PC-3 (cell line): ENCODE measurements around the gene KRI1. TPM values are rescaled to one million over a fixed set of nuclear protein-coding genes. Genes with fewer than 3 reads are reported as not detected.

Experiments
- ATAC-seq: fragments of 200-7000 bp; cut with Tn5 transposase; 2 replicates; pipeline ENCODE4 v1.9.1; 2020; ENCODE audit warnings: mild to moderate bottlenecking, moderate library complexity
- BruUV-seq: library from RNA; stranded (reverse); fragments of 400-500 nt; replicated peaks from 2 replicates; lab custom pipeline; 2021; lab: Mats Ljungman, UMichigan
- CTCF ChIA-PET: fragments of 300-600 bp; sonication (Branson Sonifier 250); formaldehyde crosslinking; loops from one replicate; lab custom pipeline; 2022; ENCODE audit warnings: antibody characterized with exemption; lab: Charles Lee
- POLR2A ChIA-PET: fragments of 300-600 bp; sonication (Branson Sonifier 250); formaldehyde crosslinking; loops from one replicate; lab custom pipeline; 2022; ENCODE audit warnings: antibody characterized with exemption; ENCODE audit not compliant: unreplicated experiment; lab: Charles Lee
- DNase-seq: peaks from one replicate; pipeline ENCODE4 v3.0.0-alpha.2; 2015
- H2AFZ ChIP-seq: fragments of 300-600 bp; sonication (generic); 2 replicates; pipeline ENCODE4 v1.6.0; 2016; ENCODE audit warnings: antibody characterized with exemption, low read length
- H3F3A ChIP-seq: fragments of 300-600 bp; sonication (generic); one replicate; pipeline ENCODE4 v1.6.0; 2017; ENCODE audit warnings: antibody characterized with exemption, low read length, control low read depth, mild to moderate bottlenecking; ENCODE audit not compliant: unreplicated experiment
- H3K27ac ChIP-seq: fragments of 300-600 bp; sonication (generic); 2 replicates; pipeline ENCODE4 v1.5.1; 2016; ENCODE audit warnings: mild to moderate bottlenecking, low read length
- H3K27me3 ChIP-seq: fragments of 300-600 bp; sonication (generic); 2 replicates; pipeline ENCODE4 v1.6.1; 2016; ENCODE audit warnings: low read length, mixed read lengths
- H3K36me3 ChIP-seq: fragments of 300-600 bp; sonication (generic); 2 replicates; pipeline ENCODE4 v1.6.1; 2016; ENCODE audit warnings: low read depth, mixed run types, low read length, mixed read lengths
- H3K4me1 ChIP-seq: fragments of 300-600 bp; sonication (generic); 2 replicates; pipeline ENCODE4 v1.5.1; 2016; ENCODE audit warnings: low read length; ENCODE audit not compliant: insufficient read depth
- H3K4me2 ChIP-seq: fragments of 300-600 bp; sonication (generic); 2 replicates; pipeline ENCODE4 v1.6.0; 2016; ENCODE audit warnings: low read length
- H3K4me3 ChIP-seq: fragments of 300-600 bp; sonication (generic); 2 replicates; pipeline ENCODE4 v1.5.1; 2016; ENCODE audit warnings: mild to moderate bottlenecking, low read length, mixed read lengths
- H3K79me2 ChIP-seq: fragments of 300-600 bp; sonication (generic); 2 replicates; pipeline ENCODE4 v1.6.1; 2017; ENCODE audit warnings: low read length, mixed read lengths
- H3K9ac ChIP-seq: fragments of 300-600 bp; sonication (generic); 2 replicates; pipeline ENCODE4 v1.6.0; 2016; ENCODE audit warnings: mild to moderate bottlenecking, low read length
- H3K9me2 ChIP-seq: fragments of 300-600 bp; sonication (generic); replicated peaks from 2 replicates; pipeline ENCODE4 v1.6.1; 2016; ENCODE audit warnings: mixed run types, low read length, mixed read lengths
- H3K9me3 ChIP-seq: fragments of 300-600 bp; sonication (generic); 2 replicates; pipeline ENCODE4 v1.6.1; 2016; ENCODE audit warnings: low read length, mixed read lengths
- H4K20me1 ChIP-seq: fragments of 300-600 bp; sonication (generic); 2 replicates; pipeline ENCODE4 v1.6.1; 2016; ENCODE audit warnings: low read length, mixed read lengths
- CTCF ChIP-seq: fragments of 300-600 bp; sonication (generic); conservative IDR thresholded peaks from 2 replicates; pipeline ENCODE4 v1.5.1; 2017; ENCODE audit warnings: antibody characterized with exemption, low read depth, mild to moderate bottlenecking, low read length
- EZH2 ChIP-seq: fragments of 300-600 bp; sonication (generic); IDR thresholded peaks from one replicate; pipeline ENCODE4 v1.6.1; 2017; ENCODE audit warnings: antibody characterized with exemption, mild to moderate bottlenecking, low read length; ENCODE audit not compliant: unreplicated experiment
- EZH2phosphoT487 ChIP-seq: fragments of 300-600 bp; sonication (generic); IDR thresholded peaks from 2 replicates; pipeline ENCODE4 v1.6.1; 2018; ENCODE audit warnings: mild to moderate bottlenecking, antibody characterized with exemption, low read length, borderline replicate concordance
- intact Hi-C: fragments of 100-400 bp; cut with micrococcal nuclease; formaldehyde crosslinking; loops from 2 replicates; pipeline ENCODE4 v1.9.0; 2023
- total RNA-seq: library from RNA; depleted of rRNA; stranded (reverse); fragments of >200 nt; gene quantifications from 2 replicates; pipeline ENCODE4 v1.2.3, GENCODE V29; 2014

The KRI1 gene
- total RNA-seq, 1 experiment from 2014 or later, result 72.6 TPM

DNA sequence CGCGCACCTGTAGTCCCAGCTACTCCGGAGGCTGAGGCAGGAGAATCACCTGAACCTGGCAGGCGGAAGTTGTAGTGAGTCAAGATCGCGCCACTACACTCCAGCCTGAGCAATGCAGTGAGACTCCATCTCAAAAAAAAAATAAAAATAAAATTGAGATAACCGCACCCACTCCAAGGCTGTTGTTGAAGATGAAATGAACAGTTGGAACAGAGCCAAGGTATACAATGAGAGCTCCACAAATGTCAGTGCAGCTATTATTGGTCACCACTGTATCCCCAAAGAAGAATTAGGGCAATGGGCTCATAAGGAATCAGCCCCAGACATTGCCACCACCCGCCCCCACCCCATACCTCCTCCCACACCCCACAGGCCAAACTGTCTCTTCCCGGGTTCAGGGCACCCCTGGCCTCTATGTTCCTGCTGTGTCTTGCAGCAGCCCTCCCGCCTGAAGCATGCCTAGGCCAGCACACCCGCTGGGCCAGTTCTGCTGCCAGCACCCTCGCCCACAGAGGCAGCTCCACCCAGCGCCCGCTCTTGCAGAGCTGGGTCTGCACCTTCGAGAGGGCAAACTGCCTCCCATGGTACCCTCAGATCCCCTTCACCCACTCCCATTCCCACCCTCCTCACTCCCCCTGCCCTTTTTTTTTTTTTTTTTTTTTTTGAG lies 45.0 kb downstream of the KRI1 start:
- BruUV-seq, result no TSS peak
- TF ChIP-seq EZH2phosphoT487, result no peak
- no peak for TF ChIP-seq CTCF
- no peak for TF ChIP-seq EZH2
- ATAC-seq, result no peak; the same call in 1 of the 2 replicates
- H4K20me1 ChIP-seq, result no peaks in the 10 kb centered on the region
- H3K9me2 ChIP-seq, result no peaks in the 10 kb centered on the region
- POLR2A ChIA-PET, result no interaction called here
- no peak overlapping the region for H3K27ac ChIP-seq
- DNase-seq, result peak; percentile 57
- CTCF ChIA-PET, result no interaction called here
- intact Hi-C loops, result no loop called here
- H2AFZ ChIP-seq, result no peak overlapping the region
- H3K9ac ChIP-seq, result no peak overlapping the region
- no peaks in the 10 kb centered on the region for H3K9me3 ChIP-seq
- peaks cover 13% of the 10 kb centered on the region; the same call in 1 of the 2 replicates for H3K4me1 ChIP-seq
- H3K79me2 ChIP-seq, result no peaks in the 10 kb centered on the region
- no peak overlapping the region for H3K4me2 ChIP-seq
- no peaks in the 10 kb centered on the region for H3K36me3 ChIP-seq
- no peaks in the 10 kb centered on the region for H3K27me3 ChIP-seq
- H3F3A ChIP-seq, result no peaks in the 10 kb centered on the region
- H3K4me3 ChIP-seq, result no peak overlapping the region

DNA sequence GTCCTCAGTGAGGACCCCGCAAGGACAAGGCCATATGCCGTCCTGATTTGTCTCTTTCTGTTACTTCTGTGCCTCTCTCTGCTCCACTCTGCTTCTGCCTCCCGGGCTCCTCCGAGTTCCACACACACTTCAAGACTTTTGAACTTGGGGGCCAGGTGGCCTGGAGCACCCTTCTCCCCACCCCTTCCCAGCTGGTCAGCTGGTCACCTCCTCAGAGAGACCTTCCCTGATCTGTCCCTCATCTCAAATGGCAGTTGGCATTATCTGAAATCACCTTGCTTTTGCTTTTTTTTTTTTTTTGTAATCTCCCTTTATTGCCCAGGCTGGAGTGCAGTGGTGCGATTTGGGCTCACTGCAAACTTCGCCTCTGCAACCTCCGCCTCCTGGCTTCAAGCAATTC lies 46.4 kb downstream of the KRI1 start:
- no TSS peak for BruUV-seq
- H4K20me1 ChIP-seq, result no peaks in the 10 kb centered on the region
- TF ChIP-seq EZH2 (no peak), CTCF (no peak), EZH2phosphoT487 (no peak)
- intact Hi-C loops, result no loop called here
- H3K36me3 ChIP-seq, result no peaks in the 10 kb centered on the region
- H3F3A ChIP-seq, result no peaks in the 10 kb centered on the region
- DNase-seq (no peak), ATAC-seq (no peak)
- H3K9ac ChIP-seq, result no peak overlapping the region
- H3K4me2 ChIP-seq, result no peak overlapping the region
- H3K27me3 ChIP-seq, result no peaks in the 10 kb centered on the region
- H3K9me3 ChIP-seq, result no peaks in the 10 kb centered on the region
- H3K4me3 ChIP-seq, result no peak overlapping the region
- POLR2A ChIA-PET, result no interaction called here
- no peaks in the 10 kb centered on the region for H3K79me2 ChIP-seq
- no peak overlapping the region for H3K27ac ChIP-seq
- CTCF ChIA-PET, result no interaction called here
- H2AFZ ChIP-seq, result no peak overlapping the region
- peaks cover 13% of the 10 kb centered on the region; the same call in 1 of the 2 replicates for H3K4me1 ChIP-seq
- no peaks in the 10 kb centered on the region for H3K9me2 ChIP-seq
